ENCODE data around the gene ZDHHC24.

GRCh38 chr11:66473608-66474515 lies 72.0 kb downstream of the ZDHHC24 start:
- no peak for TF ChIP-seq CTCF (conservative IDR thresholded peaks at IDR 0.05; ENCODE audit: low read length)
- TF ChIP-seq EZH2phosphoT487 (IDR thresholded peaks at IDR 0.05; ENCODE audit: borderline replicate concordance, low read depth, low read length), result no peak

All from OCI-LY7 (cell line).